ENCODE results near the gene MAF. TPM values are rescaled to one million over a fixed set of nuclear protein-coding genes. Genes with fewer than 3 reads are reported as not detected.

Gene MAF
- total RNA-seq, 1 donor from 2014 or later, result 31.4 TPM

DNA sequence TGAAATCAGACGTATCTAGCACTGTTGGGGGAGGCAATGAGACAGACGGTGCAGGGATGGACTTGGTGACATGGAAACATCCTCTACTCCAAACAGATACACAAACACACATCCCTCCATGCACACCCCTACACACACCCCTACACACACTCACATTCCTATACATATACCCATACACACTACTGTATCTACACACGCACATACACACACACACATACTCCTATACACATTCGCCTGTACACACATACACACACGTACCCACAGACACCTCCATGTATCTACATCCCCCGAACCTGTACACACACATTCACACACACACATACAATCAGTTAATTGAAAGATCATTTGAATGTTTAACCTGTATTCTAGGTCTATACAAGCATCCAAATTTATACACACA, 53.5 kb downstream of the MAF start:
- H3K4me1 Mint-ChIP-seq (ENCODE audit: unreplicated experiment), result peaks cover under 1% of the 10 kb centered on the region
- DNase-seq (ENCODE audit: low spot score), result no peak
- TF ChIP-seq CTCF (IDR thresholded peaks at IDR 0.05; ENCODE audit: unreplicated experiment), result no peak
- H3K27me3 Mint-ChIP-seq (ENCODE audit: unreplicated experiment), result peaks cover 2% of the 10 kb centered on the region
- no peak overlapping the region for H3K4me3 Mint-ChIP-seq (ENCODE audit: unreplicated experiment)
- no peaks in the 10 kb centered on the region for H3K36me3 Mint-ChIP-seq (ENCODE audit: low read depth, unreplicated experiment)
- no peaks in the 10 kb centered on the region for H3K9me3 Mint-ChIP-seq (ENCODE audit: unreplicated experiment)
- H3K27ac Mint-ChIP-seq (ENCODE audit: unreplicated experiment), result no peak overlapping the region
